Thymus (tissue), 11 donors: ENCODE results near the gene MAPK11. TPM values are rescaled to one million over a fixed set of nuclear protein-coding genes. Genes with fewer than 3 reads are reported as not detected.

Experiments used
- DNase-seq, 9 donors: peaks; one replicate each; pipeline ENCODE4 v3.0.0-alpha.2; 2013; ENCODE audit warnings: low spot score in 9 of 9, low read depth in 6 of 9, missing footprints in 1 of 9
- H3K27ac ChIP-seq, 2 donors: one replicate each; pipeline ENCODE4 v1.5.1; 2013; ENCODE audit warnings: control low read depth in 1 of 2, low read depth in 1 of 2, low read length in 1 of 2, mild to moderate bottlenecking in 1 of 2, moderate library complexity in 1 of 2
- H3K27me3 ChIP-seq, 2 donors: one replicate each; pipeline ENCODE4 v1.5.1; 2013; ENCODE audit warnings: low read length in 1 of 2; ENCODE audit not compliant: control insufficient read depth in 2 of 2, insufficient read depth in 1 of 2
- H3K36me3 ChIP-seq, 2 donors: one replicate each; pipeline ENCODE4 v1.5.1; 2013; ENCODE audit warnings: low read length in 1 of 2, mild to moderate bottlenecking in 1 of 2, moderate library complexity in 1 of 2; ENCODE audit not compliant: control insufficient read depth in 2 of 2, insufficient read depth in 2 of 2
- H3K4me1 ChIP-seq, 2 donors: one replicate each; pipeline ENCODE4 v1.5.1; 2013; ENCODE audit warnings: low read length in 2 of 2; ENCODE audit not compliant: control insufficient read depth in 2 of 2, insufficient read depth in 2 of 2
- H3K4me3 ChIP-seq, 2 donors: one replicate each; pipeline ENCODE4 v1.5.1; 2013; ENCODE audit warnings: low read length in 2 of 2, control low read depth in 1 of 2, mild to moderate bottlenecking in 1 of 2
- H3K9me3 ChIP-seq, 2 donors: one replicate each; pipeline ENCODE4 v1.5.1; 2013; ENCODE audit warnings: low read length in 1 of 2, mild to moderate bottlenecking in 1 of 2; ENCODE audit not compliant: control insufficient read depth in 2 of 2, insufficient read depth in 1 of 2
- WGBS: extraction: QIAGEN DNeasy Blood & Tissue Kit; methylation state at CpG from one replicate; pipeline ENCODE4 v1.1.7; 2013; 5-methylcytosine and 5-hydroxymethylcytosine counted together
- polyA plus RNA-seq: library from polyadenylated mRNA; stranded (reverse); fragments of 200-250 nt; gene quantifications from one replicate; pipeline ENCODE4 v1.2.3, GENCODE V29; 2013
- total RNA-seq: library from RNA; stranded (reverse); fragments of 120-200 nt; gene quantifications from one replicate; pipeline ENCODE4 v1.2.4, GENCODE V29; 2013
- donor health status: healthy.

MAPK11 gene
- total and polyA plus RNA-seq, 2 donors, result 3.7 to 17.7 TPM

DNA sequence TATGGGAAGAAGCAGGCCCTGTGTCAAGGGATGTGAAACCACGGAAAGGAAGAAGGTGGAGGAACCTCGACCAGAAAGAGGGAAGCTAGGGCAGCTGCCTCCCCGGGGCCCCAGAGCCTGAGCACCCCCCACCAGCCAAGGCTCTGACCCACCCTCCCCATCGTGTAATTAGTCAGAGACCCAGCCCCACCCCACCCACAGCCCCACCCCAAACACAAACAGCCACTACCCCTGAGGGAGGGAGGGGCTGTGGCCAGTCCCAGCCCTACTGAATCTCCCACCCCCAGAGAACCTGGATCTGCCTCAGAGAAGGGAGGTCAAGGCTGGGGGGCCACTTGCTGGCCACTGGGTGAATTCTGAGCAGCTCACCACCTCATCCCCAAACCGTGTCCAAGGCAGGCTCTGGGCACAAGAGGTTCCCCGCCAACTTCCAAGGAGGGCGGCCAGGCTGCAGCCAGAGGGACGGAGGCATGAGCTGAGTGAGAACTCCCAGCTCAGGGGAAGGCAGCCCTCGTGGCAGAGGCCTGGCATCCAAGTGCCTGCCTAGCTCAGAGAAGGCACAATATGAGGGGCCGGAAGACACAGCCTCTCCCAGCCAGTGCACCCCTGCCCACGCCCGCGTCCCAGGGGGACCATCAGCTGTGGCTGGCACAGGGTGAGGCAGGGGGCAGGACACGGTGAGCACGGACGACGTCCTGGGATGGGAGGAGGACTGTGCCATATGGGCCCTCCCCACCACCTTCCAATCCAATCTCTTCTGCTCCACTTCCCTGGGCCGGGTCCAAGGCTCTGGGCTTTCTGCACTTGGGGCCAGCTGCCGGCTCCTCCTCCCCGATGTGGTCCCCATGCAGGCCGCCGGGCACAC is 34.6 kb upstream of the MAPK11 start:
- whole genome bisulfite sequencing, result 71% methylated on average over 22 of the region's 22 CpGs
- Histone ChIP-seq H3K36me3 (no peaks in the 10 kb centered on the region), H3K4me3 (no peak overlapping the region), H3K4me1 (peaks cover 13 to 64% of the 10 kb centered on the region in 2 donors), H3K27ac (peak overlapping the region in 1 of 2 donors; percentile 58), H3K9me3 (peaks cover 0 to 4% of the 10 kb centered on the region in 2 donors), H3K27me3 (peaks cover 51 to 85% of the 10 kb centered on the region in 2 donors)
- no peak for DNase-seq

GRCh38 chr22:50303848-50304527 is 33.8 kb upstream of the MAPK11 start:
- Histone ChIP-seq H3K4me3 (no peak overlapping the region), H3K4me1 (peaks cover 13 to 65% of the 10 kb centered on the region in 2 donors), H3K27ac (peak overlapping the region in 1 of 2 donors; percentile 69), H3K36me3 (no peaks in the 10 kb centered on the region), H3K27me3 (peaks cover 53 to 84% of the 10 kb centered on the region in 2 donors), H3K9me3 (peaks cover 0 to 4% of the 10 kb centered on the region in 2 donors)
- WGBS, result 47% methylated on average over 11 of the region's 11 CpGs
- DNase-seq, result peak in 1 of 9 donors; percentile 29

DNA sequence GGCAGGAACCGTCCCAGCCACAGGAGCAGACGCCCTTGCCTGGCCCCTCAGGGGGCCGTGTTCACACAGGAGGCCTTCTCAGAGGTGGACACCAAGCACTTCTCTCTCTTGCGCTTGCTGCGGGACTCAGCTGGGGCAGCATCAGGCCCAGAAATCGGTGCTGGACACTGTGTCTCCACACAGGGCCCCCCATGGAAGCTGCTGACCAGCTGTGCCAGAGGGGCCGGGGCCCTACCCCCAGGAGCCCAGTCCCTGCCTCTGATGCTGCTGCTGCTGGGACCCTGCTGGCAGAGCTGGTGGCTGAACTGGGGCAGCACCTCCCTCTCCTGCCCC is 33.3 kb upstream of the MAPK11 start:
- Histone ChIP-seq H3K36me3 (no peaks in the 10 kb centered on the region), H3K9me3 (peaks cover 0 to 4% of the 10 kb centered on the region in 2 donors), H3K4me1 (peaks cover 13 to 66% of the 10 kb centered on the region in 2 donors), H3K4me3 (no peak overlapping the region), H3K27me3 (peaks cover 47 to 84% of the 10 kb centered on the region in 2 donors), H3K27ac (peak overlapping the region; percentile 25 to 26)
- WGBS, result 40% methylated on average over 7 of the region's 7 CpGs
- no peak for DNase-seq

DNA sequence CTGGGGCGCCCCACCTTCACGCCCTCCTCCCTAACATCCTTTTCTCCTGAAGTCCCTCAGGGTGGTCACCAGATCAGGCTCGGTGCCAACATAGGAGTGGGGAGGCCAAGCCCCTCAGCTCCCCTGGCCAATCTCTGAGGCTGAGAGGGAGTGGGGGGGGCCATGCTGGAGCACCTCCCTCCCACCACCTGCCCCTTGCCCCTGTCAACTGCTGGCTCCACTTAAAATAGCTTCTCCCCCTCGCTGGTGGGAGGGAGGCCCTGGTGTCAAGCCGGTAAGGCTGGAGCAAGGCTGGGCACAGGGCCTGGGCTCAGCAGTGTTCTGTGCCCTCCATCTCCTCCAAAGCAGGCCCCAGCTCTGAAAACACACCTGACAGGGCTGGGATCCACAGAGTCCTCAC is 32.4 kb upstream of the MAPK11 start:
- H3K4me3 ChIP-seq, result no peak overlapping the region
- no peak for DNase-seq
- no peak overlapping the region for H3K27ac ChIP-seq
- peaks cover 13 to 59% of the 10 kb centered on the region in 2 donors for H3K4me1 ChIP-seq
- H3K9me3 ChIP-seq, result no peaks in the 10 kb centered on the region
- no peaks in the 10 kb centered on the region for H3K36me3 ChIP-seq
- WGBS, result 64% methylated on average over 5 of the region's 5 CpGs
- peaks cover 40 to 85% of the 10 kb centered on the region in 2 donors for H3K27me3 ChIP-seq

DNA sequence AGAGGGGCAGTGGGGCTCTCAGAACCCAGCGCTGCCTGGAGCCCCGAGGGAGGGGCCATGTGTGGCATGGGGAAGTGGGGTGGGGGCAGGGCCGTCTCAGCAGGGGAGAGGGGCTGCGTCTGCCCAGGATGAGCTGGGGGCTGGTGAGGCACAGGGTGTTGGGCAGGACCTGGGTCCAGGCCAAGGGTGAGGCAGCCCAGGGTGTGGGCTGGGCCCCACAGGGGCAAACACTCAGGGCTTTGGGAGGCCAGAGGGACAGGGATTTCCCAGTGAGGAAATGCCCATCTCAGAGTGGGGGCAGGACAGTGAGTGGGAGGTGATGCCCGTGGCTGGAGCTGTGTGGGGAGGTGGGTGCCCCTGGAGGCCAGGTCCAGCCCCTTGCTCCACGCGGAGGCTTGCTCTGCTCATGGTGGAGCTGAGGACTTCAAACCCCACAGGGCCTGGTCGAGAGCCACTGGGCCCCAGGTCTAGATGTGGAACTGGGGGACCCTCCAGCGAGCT is 31.9 kb upstream of the MAPK11 start:
- WGBS, result 76% methylated on average over 9 of the region's 9 CpGs
- peaks cover 13 to 59% of the 10 kb centered on the region in 2 donors for H3K4me1 ChIP-seq
- peaks cover 38 to 84% of the 10 kb centered on the region in 2 donors for H3K27me3 ChIP-seq
- no peaks in the 10 kb centered on the region for H3K36me3 ChIP-seq
- no peak overlapping the region for H3K27ac ChIP-seq
- DNase-seq, result no peak
- no peak overlapping the region for H3K4me3 ChIP-seq
- H3K9me3 ChIP-seq, result no peaks in the 10 kb centered on the region

- Histone ChIP-seq H3K36me3 (no peaks in the 10 kb centered on the region), H3K27me3 (peaks cover 33 to 79% of the 10 kb centered on the region in 2 donors), H3K4me1 (peaks cover 10 to 56% of the 10 kb centered on the region in 2 donors), H3K4me3 (no peak overlapping the region), H3K27ac (no peak overlapping the region), H3K9me3 (no peaks in the 10 kb centered on the region)
- no peak for DNase-seq
- 87% methylated on average over 17 of the region's 17 CpGs for WGBS
Observed at GRCh38 chr22:50301581-50301991, 31.4 kb upstream of the MAPK11 start.

DNA sequence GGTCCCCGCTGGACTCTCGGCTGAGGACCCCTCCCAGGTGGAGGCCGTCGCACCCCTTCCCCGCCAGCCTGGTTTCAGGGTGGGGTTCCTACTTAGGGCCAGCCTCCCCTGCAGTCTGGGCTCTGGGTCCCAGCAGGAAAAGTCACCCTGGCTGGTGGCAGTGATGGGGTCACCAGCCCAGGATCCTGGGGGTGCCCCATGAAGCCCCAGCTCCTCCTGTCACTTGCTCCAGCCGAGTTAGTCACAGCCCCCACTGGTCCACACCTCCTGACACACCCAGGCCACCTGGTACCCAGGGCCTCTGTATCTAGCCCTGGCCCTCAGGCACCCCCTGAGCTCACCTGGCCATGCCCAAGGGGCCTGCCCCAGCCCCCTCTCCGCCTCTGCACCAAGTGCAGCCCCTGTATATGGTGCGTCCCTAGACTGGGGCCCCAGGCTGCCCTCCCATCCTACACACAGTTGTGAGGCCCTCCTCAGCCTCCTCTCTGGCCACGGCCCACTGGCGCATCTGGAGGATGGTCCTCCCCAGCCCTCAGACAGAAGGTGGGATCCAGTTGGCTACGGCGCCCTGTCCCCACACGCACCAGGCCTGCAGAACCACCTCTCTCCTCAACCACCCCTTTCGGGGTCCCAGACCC is 30.6 kb upstream of the MAPK11 start:
- H3K9me3 ChIP-seq, result no peaks in the 10 kb centered on the region
- H3K27me3 ChIP-seq, result peaks cover 24 to 70% of the 10 kb centered on the region in 2 donors
- no peaks in the 10 kb centered on the region for H3K36me3 ChIP-seq
- no peak for DNase-seq
- WGBS, result 95% methylated on average over 14 of the region's 14 CpGs
- no peak overlapping the region for H3K4me3 ChIP-seq
- H3K27ac ChIP-seq, result peak overlapping the region in 1 of 2 donors; percentile 2
- peaks cover 10 to 50% of the 10 kb centered on the region in 2 donors for H3K4me1 ChIP-seq

DNA sequence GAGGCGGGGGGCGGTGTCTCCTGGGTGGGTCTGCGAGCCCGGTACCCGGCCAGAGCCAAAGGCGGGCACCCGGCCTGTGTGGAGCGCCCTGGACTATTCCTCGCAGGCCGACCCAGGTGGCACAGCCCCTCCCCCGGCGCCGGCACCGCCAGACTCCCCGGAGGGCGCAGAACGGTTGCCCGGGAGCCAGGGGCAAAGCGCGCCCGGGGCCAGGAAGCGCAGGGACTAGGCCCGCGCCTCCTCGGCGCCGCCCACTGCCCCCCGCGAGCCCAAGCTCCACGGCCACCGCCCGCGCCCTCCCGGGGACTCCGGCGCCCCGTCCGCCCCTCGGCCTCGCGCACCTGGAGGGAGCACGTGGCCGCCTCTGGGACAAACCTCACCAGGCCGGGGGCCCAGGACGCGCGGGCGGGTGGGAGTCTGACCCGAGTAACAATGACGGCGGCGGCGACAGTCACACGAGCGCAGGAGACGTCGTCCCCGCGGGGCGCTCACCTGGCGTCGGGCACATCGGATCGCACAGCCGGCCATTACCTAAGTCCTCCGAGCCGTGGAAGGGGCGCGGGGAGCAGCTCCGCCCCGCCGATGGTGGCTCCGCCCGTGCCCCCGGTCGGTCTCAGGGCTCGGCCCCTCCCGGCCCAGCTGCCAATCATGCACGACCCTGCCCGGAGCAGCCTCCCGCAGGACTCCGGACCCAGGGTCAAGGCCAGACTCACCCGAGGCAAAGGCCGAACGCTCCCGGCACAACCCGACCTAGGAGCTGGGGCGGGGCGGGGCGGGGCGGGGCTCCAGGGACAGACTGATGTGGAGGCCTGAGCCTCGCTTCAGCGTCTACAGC is 29.8 kb upstream of the MAPK11 start:
- Histone ChIP-seq H3K27me3 (peaks cover 17 to 63% of the 10 kb centered on the region in 2 donors), H3K4me3 (peak overlapping the region in 1 of 2 donors; percentile 14), H3K27ac (peak overlapping the region in 1 of 2 donors; percentile 2), H3K4me1 (peaks cover 10 to 43% of the 10 kb centered on the region in 2 donors), H3K36me3 (no peaks in the 10 kb centered on the region), H3K9me3 (no peaks in the 10 kb centered on the region)
- no peak for DNase-seq
- WGBS, result 54% methylated on average over 93 of the region's 93 CpGs
